Panc1 (cell line): ENCODE data around the gene LAYN.

Experiments used
- POLR2AphosphoS5 ChIP-seq: IDR thresholded peaks from 2 replicates; pipeline ENCODE4 v1.6.1; 2012; ENCODE audit warnings: mild to moderate bottlenecking, low read depth, low read length, moderate library complexity
- SIN3A ChIP-seq: IDR thresholded peaks from 2 replicates; pipeline ENCODE4 v1.6.1; 2012; ENCODE audit warnings: low read depth, mild to moderate bottlenecking, low read length, moderate library complexity, borderline replicate concordance; ENCODE audit not compliant: insufficient read depth
- TF ChIP-seq, protein P1 (sequence below): fragments of 450-650 bp; IDR thresholded peaks from 2 replicates; pipeline ENCODE4 v1.5.1; 2017; ENCODE audit warnings: mild to moderate bottlenecking

- TF ChIP-seq, protein P1, sequence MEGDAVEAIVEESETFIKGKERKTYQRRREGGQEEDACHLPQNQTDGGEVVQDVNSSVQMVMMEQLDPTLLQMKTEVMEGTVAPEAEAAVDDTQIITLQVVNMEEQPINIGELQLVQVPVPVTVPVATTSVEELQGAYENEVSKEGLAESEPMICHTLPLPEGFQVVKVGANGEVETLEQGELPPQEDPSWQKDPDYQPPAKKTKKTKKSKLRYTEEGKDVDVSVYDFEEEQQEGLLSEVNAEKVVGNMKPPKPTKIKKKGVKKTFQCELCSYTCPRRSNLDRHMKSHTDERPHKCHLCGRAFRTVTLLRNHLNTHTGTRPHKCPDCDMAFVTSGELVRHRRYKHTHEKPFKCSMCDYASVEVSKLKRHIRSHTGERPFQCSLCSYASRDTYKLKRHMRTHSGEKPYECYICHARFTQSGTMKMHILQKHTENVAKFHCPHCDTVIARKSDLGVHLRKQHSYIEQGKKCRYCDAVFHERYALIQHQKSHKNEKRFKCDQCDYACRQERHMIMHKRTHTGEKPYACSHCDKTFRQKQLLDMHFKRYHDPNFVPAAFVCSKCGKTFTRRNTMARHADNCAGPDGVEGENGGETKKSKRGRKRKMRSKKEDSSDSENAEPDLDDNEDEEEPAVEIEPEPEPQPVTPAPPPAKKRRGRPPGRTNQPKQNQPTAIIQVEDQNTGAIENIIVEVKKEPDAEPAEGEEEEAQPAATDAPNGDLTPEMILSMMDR = no peak
- TF ChIP-seq SIN3A (no peak), POLR2AphosphoS5 (no peak)
These were observed 41.6 kb downstream of the LAYN start for GRCh38 chr11:111582163-111582562.
